Smooth muscle cell of the brain vasculature (primary cell): Measurements from ENCODE around the gene CR1.
"Not testable (repeated sequence)": the region's sequence is repeated elsewhere in the genome, so short reads cannot be mapped to it uniquely, and the experiment has no call there.

Experiments
- DNase-seq: peaks from one replicate; pipeline ENCODE4 v3.0.0-alpha.2; 2012; ENCODE audit warnings: low read depth, low spot score

Gene CR1

GRCh38 chr1:207581496-207582153 is 85.7 kb downstream of the CR1 start:
- no peak for DNase-seq

- not testable (repeated sequence) for DNase-seq
Measured at GRCh38 chr1:207589506-207589905, 93.5 kb downstream of the CR1 start.

GRCh38 chr1:207591205-207591604 is 95.2 kb downstream of the CR1 start:
- not testable (repeated sequence) for DNase-seq

- DNase-seq = not testable (repeated sequence)
Measured at GRCh38 chr1:207594095-207594494, 98.1 kb downstream of the CR1 start.

- no peak for DNase-seq
Measured at GRCh38 chr1:207603777-207604176, 107.8 kb downstream of the CR1 start.

- no peak for DNase-seq
Measured at GRCh38 chr1:207605444-207606361, 109.7 kb downstream of the CR1 start.

- no peak for DNase-seq
Measured at GRCh38 chr1:207606362-207606755, 110.4 kb downstream of the CR1 start.

GRCh38 chr1:207612762-207613161 is 116.8 kb downstream of the CR1 start:
- DNase-seq = no peak

GRCh38 chr1:207619871-207620542 is 124.0 kb downstream of the CR1 start:
- DNase-seq = no peak

GRCh38 chr1:207620543-207620893 is 124.6 kb downstream of the CR1 start:
- DNase-seq = no peak

GRCh38 chr1:207625504-207626071 is 129.6 kb downstream of the CR1 start:
- DNase-seq = not testable (repeated sequence)

- DNase-seq = no peak
Measured at GRCh38 chr1:207626972-207627337, 131.0 kb downstream of the CR1 start.

- no peak for DNase-seq
Measured at GRCh38 chr1:207627496-207627895, 131.5 kb downstream of the CR1 start.

- DNase-seq = no peak
Measured at GRCh38 chr1:207628776-207629175, 132.8 kb downstream of the CR1 start.

- no peak for DNase-seq
Measured at GRCh38 chr1:207631137-207631536, 135.2 kb downstream of the CR1 start.

GRCh38 chr1:207633226-207633625 is 137.3 kb downstream of the CR1 start:
- no peak for DNase-seq

- not testable (repeated sequence) for DNase-seq
Measured at GRCh38 chr1:207633699-207634289, 137.8 kb downstream of the CR1 start.

GRCh38 chr1:207634293-207634692 is 138.3 kb downstream of the CR1 start:
- not testable (repeated sequence) for DNase-seq

- not testable (repeated sequence) for DNase-seq
Measured at GRCh38 chr1:207635569-207636186, 139.7 kb downstream of the CR1 start.

GRCh38 chr1:207638487-207639145 is 142.7 kb downstream of the CR1 start:
- DNase-seq = not testable (repeated sequence)

- not testable (repeated sequence) for DNase-seq
Measured at GRCh38 chr1:207639362-207639761, 143.4 kb downstream of the CR1 start.
